Body of pancreas (tissue), 4 donors: Measurements from ENCODE around the gene OSBPL1A.

Source experiments
- POLR2A ChIP-seq, 3 donors: fragments of 450-650 bp; IDR thresholded peaks; one replicate each; pipeline ENCODE4 v1.6.1; 2016; ENCODE audit warnings: antibody characterized with exemption in 3 of 3, mild to moderate bottlenecking in 2 of 3
- TF ChIP-seq, protein P1 (sequence below), 7 experiments: fragments of 450-650 bp in 4 of 7; fragments of 200-600 bp in 3 of 7; sonication (generic) in 3 of 7; IDR thresholded peaks; one replicate each; pipeline ENCODE4 v1.5.1; 2016 to 2019; ENCODE audit warnings: antibody characterized with exemption in 7 of 7

GRCh38 chr18:24321071-24321470 is 76.6 kb downstream of the OSBPL1A start:
- TF ChIP-seq, protein P1, sequence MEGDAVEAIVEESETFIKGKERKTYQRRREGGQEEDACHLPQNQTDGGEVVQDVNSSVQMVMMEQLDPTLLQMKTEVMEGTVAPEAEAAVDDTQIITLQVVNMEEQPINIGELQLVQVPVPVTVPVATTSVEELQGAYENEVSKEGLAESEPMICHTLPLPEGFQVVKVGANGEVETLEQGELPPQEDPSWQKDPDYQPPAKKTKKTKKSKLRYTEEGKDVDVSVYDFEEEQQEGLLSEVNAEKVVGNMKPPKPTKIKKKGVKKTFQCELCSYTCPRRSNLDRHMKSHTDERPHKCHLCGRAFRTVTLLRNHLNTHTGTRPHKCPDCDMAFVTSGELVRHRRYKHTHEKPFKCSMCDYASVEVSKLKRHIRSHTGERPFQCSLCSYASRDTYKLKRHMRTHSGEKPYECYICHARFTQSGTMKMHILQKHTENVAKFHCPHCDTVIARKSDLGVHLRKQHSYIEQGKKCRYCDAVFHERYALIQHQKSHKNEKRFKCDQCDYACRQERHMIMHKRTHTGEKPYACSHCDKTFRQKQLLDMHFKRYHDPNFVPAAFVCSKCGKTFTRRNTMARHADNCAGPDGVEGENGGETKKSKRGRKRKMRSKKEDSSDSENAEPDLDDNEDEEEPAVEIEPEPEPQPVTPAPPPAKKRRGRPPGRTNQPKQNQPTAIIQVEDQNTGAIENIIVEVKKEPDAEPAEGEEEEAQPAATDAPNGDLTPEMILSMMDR (IDR thresholded peaks at IDR 0.05) = no peak
- TF ChIP-seq POLR2A (IDR thresholded peaks at IDR 0.05) = no peak
